ENCODE data around the gene CDK15.

The CDK15 gene

DNA sequence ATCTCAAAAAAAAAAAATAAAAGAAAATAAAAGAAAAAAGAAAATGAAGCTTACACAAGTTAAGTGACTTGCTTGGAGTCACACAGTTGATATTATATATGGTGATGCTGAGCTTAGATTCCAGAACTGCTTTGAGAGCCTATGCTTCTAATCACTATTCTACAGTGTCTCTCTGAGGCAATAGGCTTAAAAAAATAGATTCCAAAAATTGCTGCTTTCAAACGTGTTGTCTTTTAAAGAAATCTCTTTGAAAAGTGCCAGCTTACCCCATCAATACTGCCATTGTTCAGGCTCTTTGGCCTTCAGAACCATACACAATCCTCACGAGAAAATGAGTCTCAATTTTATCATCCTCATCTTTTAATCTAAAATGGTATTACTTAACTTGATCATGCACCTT lies 102.6 kb downstream of the CDK15 start:
- DNase-seq (ENCODE audit: low spot score), result no peak

DNA sequence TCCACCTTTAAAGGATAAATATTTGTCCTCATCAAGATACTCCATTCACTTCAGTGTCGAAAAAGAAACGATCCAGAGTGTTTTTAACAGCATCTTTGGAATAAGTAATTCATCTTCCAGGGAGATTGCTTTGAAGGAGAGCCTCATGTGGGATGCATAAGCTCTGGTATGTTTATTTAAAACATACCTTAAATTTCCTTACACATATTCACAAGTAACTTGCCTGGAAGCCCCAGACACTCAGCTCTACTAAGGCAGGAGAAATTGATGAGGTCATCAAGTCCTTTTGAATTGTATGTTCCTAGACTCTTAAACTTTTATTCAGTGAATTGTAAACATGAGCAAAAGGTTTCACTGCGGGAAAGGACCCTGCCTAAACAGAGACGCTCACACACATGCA lies 103.0 kb downstream of the CDK15 start:
- DNase-seq (ENCODE audit: low spot score), result no peak

DNA sequence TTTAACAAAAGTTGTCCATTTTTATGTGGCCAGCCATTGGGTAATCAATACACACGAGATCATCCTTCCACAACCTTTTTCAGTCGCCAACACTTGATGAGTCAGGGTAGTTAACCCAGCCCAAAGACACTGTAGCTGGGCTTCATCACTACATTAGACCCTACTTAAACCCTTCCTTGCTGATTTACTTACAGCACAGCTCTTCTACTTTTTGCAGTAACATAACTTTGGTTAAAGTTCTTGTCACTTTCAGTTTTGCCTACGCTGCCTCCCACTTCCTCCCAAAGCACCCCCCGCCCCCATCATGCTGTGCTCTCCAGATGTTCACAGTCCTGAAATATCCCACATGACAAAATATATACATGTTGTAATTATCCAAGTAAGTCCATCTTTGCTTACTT lies 103.6 kb downstream of the CDK15 start:
- DNase-seq (ENCODE audit: low spot score), result no peak

- no peak for DNase-seq (ENCODE audit: low spot score)
Measured at GRCh38 chr2:201911372-201911771, 105.0 kb downstream of the CDK15 start.

- no peak for DNase-seq (ENCODE audit: low spot score)
Measured at GRCh38 chr2:201913201-201913600, 106.9 kb downstream of the CDK15 start.

GRCh38 chr2:201915446-201915845 lies 109.1 kb downstream of the CDK15 start:
- DNase-seq (ENCODE audit: low spot score), result no peak

DNA sequence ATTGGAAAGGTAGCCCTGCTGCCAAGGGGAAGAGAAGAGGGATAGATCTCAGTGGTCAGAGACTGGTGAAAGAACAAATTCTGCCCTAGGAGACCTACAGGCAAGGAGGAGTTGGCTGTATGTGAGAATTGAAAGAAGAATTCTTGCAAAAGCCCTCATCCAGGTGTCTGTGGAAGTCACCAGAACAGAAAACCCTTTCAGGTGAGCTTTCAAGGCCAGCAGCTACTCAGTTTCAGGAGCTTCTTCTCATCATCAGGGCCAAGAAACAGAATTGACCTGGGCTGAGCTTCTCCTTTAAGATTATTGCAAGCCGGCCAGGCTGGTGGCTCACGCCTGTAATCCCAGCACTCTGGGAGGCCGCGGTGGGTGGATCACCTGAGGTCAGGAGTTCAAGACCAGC lies 110.2 kb downstream of the CDK15 start:
- DNase-seq (ENCODE audit: low spot score), result no peak

DNA sequence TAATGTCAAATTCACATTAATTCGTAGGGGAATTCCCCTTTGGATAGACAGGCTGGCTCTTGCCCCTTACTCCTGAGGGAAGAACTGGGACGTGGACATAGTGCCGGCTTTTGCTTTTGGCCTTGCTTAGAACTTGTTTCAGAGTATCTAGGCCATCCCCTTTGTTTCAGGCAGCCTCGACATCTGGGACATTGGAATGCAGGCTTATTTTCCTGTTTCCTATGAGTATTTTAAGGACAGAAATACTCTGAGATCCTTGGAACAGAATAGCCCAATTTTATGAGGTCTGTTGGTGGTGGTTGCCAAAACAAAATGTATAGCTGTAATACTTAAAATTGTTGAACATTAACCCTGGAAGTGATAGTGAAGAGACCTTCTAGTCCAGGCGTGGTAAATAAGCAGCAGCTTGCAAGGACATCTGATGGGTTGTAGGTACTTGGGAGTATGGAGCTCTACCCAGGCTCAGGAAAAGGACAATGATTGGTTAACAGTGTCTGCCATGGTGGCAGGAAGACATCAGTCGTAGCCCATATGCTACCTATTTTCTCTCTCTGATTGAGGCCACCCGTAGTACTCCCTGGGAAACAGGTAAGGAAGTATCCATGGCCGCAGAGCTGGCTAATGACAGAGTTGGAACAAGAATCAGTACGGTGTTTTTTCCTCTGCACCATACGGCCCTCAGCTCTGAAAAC lies 112.4 kb downstream of the CDK15 start:
- DNase-seq (ENCODE audit: low spot score), result no peak

- DNase-seq (ENCODE audit: low spot score), result no peak
Measured at GRCh38 chr2:201919308-201919634, 112.9 kb downstream of the CDK15 start.

- no peak for DNase-seq (ENCODE audit: low spot score)
Measured at GRCh38 chr2:201923436-201924328, 117.3 kb downstream of the CDK15 start.

DNA sequence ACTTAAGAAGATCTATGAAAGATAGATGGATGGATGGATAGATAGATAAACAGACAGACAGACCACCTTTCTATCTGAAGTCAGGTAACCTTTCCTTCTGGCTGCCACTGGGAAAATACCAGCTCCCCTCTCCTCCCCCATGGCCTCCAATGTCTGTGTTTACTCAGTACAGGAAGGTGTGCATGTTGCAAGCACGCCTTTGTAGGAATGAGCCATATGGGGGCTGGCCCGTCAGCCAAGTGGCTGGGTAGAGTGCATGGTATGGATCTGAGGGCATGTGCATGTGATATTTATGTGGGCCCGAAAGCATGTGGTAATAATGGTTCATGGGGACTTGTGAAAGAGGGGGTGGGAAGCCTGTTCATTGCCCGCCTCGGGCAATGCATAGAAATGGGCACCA lies 118.1 kb downstream of the CDK15 start:
- DNase-seq (ENCODE audit: low spot score), result no peak

GRCh38 chr2:201925056-201925455 lies 118.7 kb downstream of the CDK15 start:
- no peak for DNase-seq (ENCODE audit: low spot score)

GRCh38 chr2:201926067-201926466 lies 119.7 kb downstream of the CDK15 start:
- DNase-seq (ENCODE audit: low spot score), result no peak

DNA sequence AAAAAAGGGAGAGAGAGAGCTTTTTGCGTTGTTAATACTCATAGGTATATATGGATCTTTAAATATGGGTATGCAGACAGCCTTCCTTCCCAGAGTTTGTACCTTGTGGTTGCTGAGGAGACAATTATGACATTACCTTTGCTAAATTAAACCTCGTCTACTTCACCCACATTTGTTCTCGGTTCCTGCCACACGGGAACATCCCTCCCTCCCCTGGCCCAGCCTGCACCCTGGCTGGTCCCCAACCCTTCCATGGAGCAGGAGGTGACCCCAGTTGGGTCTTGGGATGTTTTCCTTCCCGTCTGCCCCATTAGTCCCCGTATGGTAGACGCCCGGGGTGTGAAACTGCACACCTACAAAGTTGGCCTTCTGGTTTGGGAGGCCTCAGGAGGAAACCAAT lies 122.0 kb downstream of the CDK15 start:
- no peak for DNase-seq (ENCODE audit: low spot score)

GRCh38 chr2:201929281-201930026 lies 123.1 kb downstream of the CDK15 start:
- no peak for DNase-seq (ENCODE audit: low spot score)

GRCh38 chr2:201930043-201930442 lies 123.7 kb downstream of the CDK15 start:
- no peak for DNase-seq (ENCODE audit: low spot score)

- DNase-seq (ENCODE audit: low spot score), result no peak
Measured at GRCh38 chr2:201930831-201931230, 124.5 kb downstream of the CDK15 start.

- DNase-seq (ENCODE audit: low spot score), result no peak
Measured at GRCh38 chr2:201931475-201931874, 125.1 kb downstream of the CDK15 start.

DNA sequence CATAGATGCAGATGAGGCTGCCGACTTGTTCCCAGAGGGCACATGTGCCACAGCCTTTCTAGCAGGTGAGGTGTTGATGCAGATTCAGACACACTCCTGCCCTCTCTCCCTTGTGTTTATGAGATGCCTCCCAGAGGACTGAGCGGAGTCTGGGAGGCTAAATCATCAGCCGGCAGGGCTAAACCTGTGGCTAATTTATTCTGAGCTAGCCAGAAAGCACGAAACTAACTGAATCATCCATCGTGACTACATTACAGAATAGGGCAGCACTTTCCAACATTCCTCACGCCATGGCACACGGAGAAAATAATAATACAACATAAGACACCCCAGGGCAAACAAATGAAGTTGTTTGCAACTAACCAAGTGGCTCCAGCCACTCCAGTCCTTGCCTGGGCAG lies 125.6 kb downstream of the CDK15 start:
- no peak for DNase-seq (ENCODE audit: low spot score)

DNA sequence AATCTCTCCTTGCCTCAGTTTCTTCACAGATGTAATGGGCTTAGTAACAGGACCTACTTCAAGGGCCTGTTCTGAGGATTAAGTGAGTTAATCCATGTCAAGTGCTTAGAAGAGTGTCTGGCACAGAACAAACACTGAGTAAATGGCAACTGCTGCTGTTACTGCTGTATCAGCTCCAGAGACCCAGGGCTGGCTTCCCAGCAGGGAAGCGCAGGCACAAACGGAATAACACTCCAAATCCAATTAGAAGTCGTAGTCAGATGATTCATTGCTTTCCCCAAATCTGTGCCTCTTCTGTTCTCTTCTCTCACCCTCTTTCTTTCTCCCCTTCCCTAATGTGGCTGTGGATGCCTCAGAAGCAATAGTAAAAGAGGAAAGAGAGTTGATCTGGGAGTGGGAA lies 126.2 kb downstream of the CDK15 start:
- DNase-seq (ENCODE audit: low spot score), result no peak

GRCh38 chr2:201933792-201934237 lies 127.5 kb downstream of the CDK15 start:
- DNase-seq (ENCODE audit: low spot score), result no peak

- DNase-seq (ENCODE audit: low spot score), result no peak
Measured at GRCh38 chr2:201936817-201937216, 130.5 kb downstream of the CDK15 start.

GRCh38 chr2:201937343-201937742 lies 131.0 kb downstream of the CDK15 start:
- no peak for DNase-seq (ENCODE audit: low spot score)

All from SW480 (cell line).